GM12878 (cell line): ENCODE measurements around the gene EME2. TPM values are rescaled to one million over a fixed set of nuclear protein-coding genes. Genes with fewer than 3 reads are reported as not detected.
A peak's percentile ranks its signal among the peaks of the same experiment; 100 is the strongest.

Experiments used
- ATAC-seq: fragments of 200-7000 bp; cut with Tn5 transposase; 3 replicates; pipeline ENCODE4 v1.9.1; 2020; ENCODE audit warnings: mild to moderate bottlenecking, moderate library complexity
- BruUV-seq: library from RNA; stranded (reverse); fragments of 400-500 nt; replicated peaks from 2 replicates; lab custom pipeline; 2021; lab: Mats Ljungman, UMichigan
- CTCF ChIA-PET: fragments of 300-600 bp; sonication (Branson Sonifier 250); formaldehyde crosslinking; extraction: SDS; loops from one replicate; lab custom pipeline; 2021; ENCODE audit warnings: inconsistent platforms; lab: Yijun Ruan, JAX
- POLR2A ChIA-PET: fragments of 350-600 bp; formaldehyde crosslinking; extraction: SDS; loops from one replicate; lab custom pipeline; 2021; ENCODE audit warnings: inconsistent platforms; lab: Charles Lee
- RAD21 ChIA-PET: fragments of 300-600 bp; sonication (Branson Sonifier 250); formaldehyde crosslinking; loops from one replicate; lab custom pipeline; 2023; ENCODE audit warnings: antibody characterized with exemption; ENCODE audit not compliant: unreplicated experiment; lab: Charles Lee
- SMC1A ChIA-PET: fragments of 300-600 bp; sonication (Branson Sonifier 250); formaldehyde crosslinking; loops from one replicate; lab custom pipeline; 2023; ENCODE audit not compliant: unreplicated experiment, uncharacterized antibody; lab: Charles Lee
- DNase-seq: peaks from one replicate; pipeline ENCODE4 v3.0.0-alpha.2; 2011; ENCODE audit warnings: low read depth, low spot score
- FAIRE-seq: peaks from 3 replicates; lab custom pipeline; 2011; peaks lifted over from hg19 to GRCh38; lab: Jason Lieb, UNC
- H2AFZ ChIP-seq: 2 replicates; pipeline ENCODE4 v1.6.0; 2011; ENCODE audit warnings: low read depth, low read length, control low read depth; ENCODE audit not compliant: control insufficient read depth
- H3K27ac ChIP-seq: 2 replicates; pipeline ENCODE4 v1.5.1; 2011; ENCODE audit warnings: control low read depth; ENCODE audit not compliant: control insufficient read depth, insufficient read depth
- H3K27me3 ChIP-seq, 2 experiments: replicated peaks in 1 of 2; 2 replicates each; pipeline versions ENCODE4 v1.6.0 to v1.6.1; 2011; ENCODE audit warnings: low read length in 1 of 2; ENCODE audit not compliant: control insufficient read depth in 2 of 2, insufficient read depth in 2 of 2
- H3K36me3 ChIP-seq, 2 experiments: 2 replicates each; pipeline ENCODE4 v1.5.1; 2011; ENCODE audit warnings: low read length in 1 of 2; ENCODE audit not compliant: control insufficient read depth in 2 of 2, insufficient read depth in 2 of 2
- H3K4me1 ChIP-seq: 2 replicates; pipeline ENCODE4 v1.6.1; 2011; ENCODE audit warnings: mild to moderate bottlenecking, low read length, moderate library complexity, mixed read lengths; ENCODE audit not compliant: control insufficient read depth, insufficient read depth
- H3K4me2 ChIP-seq: 2 replicates; pipeline ENCODE4 v1.6.0; 2011; ENCODE audit warnings: control low read depth; ENCODE audit not compliant: control insufficient read depth, insufficient read depth
- H3K4me3 ChIP-seq: fragments of 200-600 bp; sonication (generic); 2 replicates; pipeline ENCODE4 v1.5.1; 2016
- H3K79me2 ChIP-seq: 2 replicates; pipeline ENCODE4 v1.6.0; 2011; ENCODE audit warnings: low read length; ENCODE audit not compliant: control insufficient read depth, insufficient read depth
- H3K9ac ChIP-seq: 2 replicates; pipeline ENCODE4 v1.8.0; 2011; ENCODE audit warnings: low read length, control low read depth, mixed read lengths; ENCODE audit not compliant: control insufficient read depth, insufficient read depth
- H3K9me3 ChIP-seq: replicated peaks from 3 replicates; pipeline ENCODE4 v1.5.1; 2011; ENCODE audit warnings: mild to moderate bottlenecking, low read length; ENCODE audit not compliant: control insufficient read depth, insufficient read depth
- H4K20me1 ChIP-seq: 2 replicates; pipeline ENCODE4 v1.6.0; 2011; ENCODE audit not compliant: control insufficient read depth, insufficient read depth
- EGR1 ChIP-seq, 2 experiments: IDR thresholded peaks; 1 replicate in 1 of 2; 2 replicates in 1 of 2; pipeline ENCODE4 v1.6.1; 2011 to 2012; ENCODE audit warnings: low read depth in 2 of 2, low read length in 2 of 2, borderline replicate concordance in 1 of 2, mild to moderate bottlenecking in 1 of 2, moderate library complexity in 1 of 2
- KLF5 ChIP-seq: fragments of 450-650 bp; IDR thresholded peaks from 2 replicates; pipeline ENCODE4 v1.6.1; 2014; ENCODE audit warnings: mild to moderate bottlenecking; ENCODE audit not compliant: partially characterized antibody
- POLR2A ChIP-seq: IDR thresholded peaks from 2 replicates; pipeline ENCODE4 v1.6.1; 2011; ENCODE audit warnings: low read depth, mild to moderate bottlenecking, low read length
- POLR2AphosphoS5 ChIP-seq: IDR thresholded peaks from 2 replicates; pipeline ENCODE4 v1.6.1; 2011; ENCODE audit warnings: mild to moderate bottlenecking, low read length, inconsistent platforms
- TCF7 ChIP-seq: IDR thresholded peaks from 2 replicates; pipeline ENCODE4 v1.6.1; 2014; ENCODE audit warnings: antibody characterized with exemption, borderline replicate concordance
- WGBS: methylation state at CpG from one replicate; pipeline ENCODE4 v1.1.6; 2016; ENCODE audit warnings: low lambda C conversion rate; ENCODE audit not compliant: insufficient replicate concordance, insufficient coverage; ENCODE audit errors: missing lambda C conversion rate; 5-methylcytosine and 5-hydroxymethylcytosine counted together
- in situ Hi-C: fragments of 300-500 bp; cut with MboI; formaldehyde crosslinking; loops from 9 replicates; pipeline ENCODE4 v1.14.3; 2018; ENCODE audit warnings: mixed read lengths
- intact Hi-C: fragments of 100-400 bp; cut with micrococcal nuclease; formaldehyde crosslinking; loops from one replicate; pipeline ENCODE4 v1.14.2; 2022; ENCODE audit not compliant: unreplicated experiment
- polyA plus RNA-seq, 11 experiments: library from polyadenylated mRNA; depleted of rRNA in 4 of 11; unstranded in 6 of 11; stranded (reverse) in 5 of 11; fragments of >200 nt; fragmentation: Nextera tagmentation in 4 of 11; fragmentation: Illumina TruSeq in 1 of 11; extraction: Ambion mirVana in 4 of 11; extraction: Trizol in 1 of 11; gene quantifications; 1 replicate in 1 of 11; 2 replicates in 10 of 11; pipeline versions ENCODE4 v1.2.1 to v1.2.3, GENCODE V29; 2011 to 2016; ENCODE audit warnings: inconsistent platforms in 2 of 11, missing spikeins in 2 of 11, low read depth in 1 of 11
- total RNA-seq, 4 experiments: library from RNA; depleted of rRNA in 3 of 4; stranded (reverse); fragments of >200 nt in 3 of 4; fragmentation: Illumina TruSeq in 1 of 4; extraction: Trizol in 1 of 4; gene quantifications; 2 replicates each; pipeline versions ENCODE4 v1.2.1 to v1.2.3, GENCODE V29; 2013 to 2021

EME2 gene
- total and polyA plus RNA-seq, 10 of the 15 experiments (the other 5 are each of a cell fraction or from before 2014, with no cell fraction given): 0.29 to 16.9 (median 4.1) TPM

- SMC1A ChIA-PET: no interaction called here
- peaks cover 0 to 25% of the 10 kb centered on the region in 2 experiments; a peak in 3 of 4 replicates for H3K36me3 ChIP-seq
Measured at GRCh38 chr16:1768061-1768766, 4.4 kb upstream of the EME2 start.

DNA sequence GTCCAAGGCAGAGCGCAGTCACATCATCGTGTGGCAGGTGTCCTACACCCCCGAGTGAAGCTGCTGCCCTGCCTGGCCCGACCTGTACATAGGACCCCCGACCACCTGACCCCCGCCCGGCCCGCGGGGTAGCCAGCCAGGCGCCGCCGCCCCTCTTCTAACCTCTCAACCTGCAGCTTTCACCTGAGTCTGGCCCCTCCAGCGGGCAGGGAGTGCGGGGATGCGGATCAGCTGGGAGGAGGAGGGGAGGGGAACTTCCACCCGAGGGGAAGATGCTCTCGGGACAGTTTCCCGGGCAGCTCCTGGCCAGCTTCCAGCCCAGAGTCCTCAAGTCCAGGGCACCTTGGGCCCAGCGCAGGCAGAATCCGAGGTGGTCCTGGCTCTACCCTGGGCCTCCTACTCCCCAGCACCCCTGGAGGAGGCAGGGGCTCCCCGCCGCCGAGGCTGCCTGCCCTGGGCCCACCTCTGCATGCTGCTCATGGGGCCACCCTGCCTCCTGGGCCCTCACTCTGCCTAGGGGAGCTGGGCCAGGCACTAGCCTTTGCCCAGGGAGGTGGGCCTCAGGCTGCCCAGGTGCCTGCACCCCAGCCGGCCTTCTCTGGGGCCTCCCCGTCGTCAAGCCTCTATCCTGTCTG lies 3.7 kb upstream of the EME2 start:
- CTCF ChIA-PET: no interaction called here
- DNase-seq (no peak), FAIRE-seq (no peak)
- Histone ChIP-seq H3K9me3 (no peaks in the 10 kb centered on the region), H3K4me1 (peaks cover 5% of the 10 kb centered on the region), H3K9ac (no peak overlapping the region), H3K4me2 (no peak overlapping the region), H2AFZ (no peak overlapping the region)
- intact Hi-C loops: no loop called here
- TF ChIP-seq KLF5: no peak
- 0 out of 2 replicates have a peak, but pooled peaks have one; percentile 12 for TF ChIP-seq POLR2AphosphoS5
- TF ChIP-seq POLR2A: 0 out of 2 replicates have a peak, but pooled peaks have one; percentile 21
- TF ChIP-seq, all 136 proteins: peak for 2
- no peak overlapping the region for H3K27ac ChIP-seq
- peaks cover 34% of the 10 kb centered on the region for H3K79me2 ChIP-seq
- RAD21 ChIA-PET: interaction anchor here (1.3 kb wide), 1 partner anchor 14 kb away, joined by 3 read pairs; the partner anchor contains the start of genes NUBP2 and SPSB3
- H3K36me3 ChIP-seq: peaks cover 0 to 25% of the 10 kb centered on the region in 2 experiments; a peak in 3 of 4 replicates
- 78% methylated on average over 22 of the region's 26 CpGs for WGBS
- no peaks in the 10 kb centered on the region for H3K27me3 ChIP-seq
- SMC1A ChIA-PET: no interaction called here
- no peak for ATAC-seq
- TSS peak; percentile 29 for BruUV-seq
- no peak overlapping the region for H3K4me3 ChIP-seq
- POLR2A ChIA-PET: interaction anchor here (5.8 kb wide), 1 partner anchor 13 kb away, joined by 39 read pairs; the partner anchor contains the start of genes NUBP2 and SPSB3
- H4K20me1 ChIP-seq: no peaks in the 10 kb centered on the region
- in situ Hi-C loops: no loop called here

More at GRCh38 chr16:1768061-1768766, 4.4 kb upstream of the EME2 start:
- Histone ChIP-seq H3K27me3 (no peaks in the 10 kb centered on the region), H3K9me3 (no peaks in the 10 kb centered on the region), H3K4me1 (peaks cover 4% of the 10 kb centered on the region), H3K9ac (no peak overlapping the region), H3K79me2 (peaks cover 27% of the 10 kb centered on the region), H3K4me2 (no peak overlapping the region), H4K20me1 (no peaks in the 10 kb centered on the region), H3K4me3 (no peak overlapping the region), H3K27ac (no peak overlapping the region), H2AFZ (no peak overlapping the region)
- TF ChIP-seq EGR1 (IDR thresholded peaks at IDR 0.05; ENCODE audit: borderline replicate concordance in 1 of 2, low read depth in 2 of 2, low read length in 2 of 2): no peak
- no peak for TF ChIP-seq TCF7
- peak; percentile 63 for TF ChIP-seq POLR2A
- POLR2A ChIA-PET: no interaction called here
- in situ Hi-C loops (no loop called here), intact Hi-C loops (no loop called here)
- BruUV-seq: no TSS peak
- 95% methylated on average over 27 of the region's 41 CpGs for whole genome bisulfite sequencing
- CTCF ChIA-PET: no interaction called here
- RAD21 ChIA-PET: interaction anchor here (1.3 kb wide), 1 partner anchor 14 kb away, joined by 3 read pairs; the partner anchor contains the start of genes NUBP2 and SPSB3
- DNase-seq (no peak), FAIRE-seq (no peak), ATAC-seq (no peak)
